SK-N-SH treated with all-trans-retinoic acid at 6 μM for 48 hours (cell line): ENCODE measurements around the gene BMP4.

Experiments used
- ATAC-seq: fragments of 200-7000 bp; cut with Tn5 transposase; 3 replicates; pipeline ENCODE4 v1.9.1; 2020; ENCODE audit warnings: mild to moderate bottlenecking, moderate library complexity
- ARNTL ChIP-seq: fragments of 450-650 bp; formaldehyde crosslinking; IDR thresholded peaks from 2 replicates; pipeline ENCODE4 v1.5.0; 2020; ENCODE audit warnings: low read depth, mild to moderate bottlenecking, moderate library complexity, borderline replicate concordance
- BACH2 ChIP-seq: fragments of 250-450 bp; sonication (Bioruptor Pico); IDR thresholded peaks from 2 replicates; pipeline ENCODE4 v1.9.0; 2021; ENCODE audit warnings: mild to moderate bottlenecking, borderline replicate concordance
- CREB5 ChIP-seq: fragments of 250-450 bp; sonication (Bioruptor Pico); IDR thresholded peaks from 2 replicates; pipeline ENCODE4 v1.5.1; 2020; ENCODE audit warnings: low read depth, mild to moderate bottlenecking, moderate library complexity
- CSDC2 ChIP-seq: fragments of 250-450 bp; sonication (Bioruptor Pico); IDR thresholded peaks from 2 replicates; pipeline ENCODE4 v1.5.0; 2020; ENCODE audit warnings: mild to moderate bottlenecking, moderate library complexity
- GLIS3 ChIP-seq: fragments of 250-450 bp; sonication (Bioruptor Pico); IDR thresholded peaks from 2 replicates; pipeline ENCODE4 v1.5.0; 2020; ENCODE audit warnings: mild to moderate bottlenecking, moderate library complexity
- ISL1 ChIP-seq: fragments of 250-450 bp; sonication (Bioruptor Pico); IDR thresholded peaks from 2 replicates; pipeline ENCODE4 v2.1.2; 2022; ENCODE audit warnings: mild to moderate bottlenecking, moderate library complexity
- OSR1 ChIP-seq: fragments of 250-450 bp; sonication (Bioruptor Pico); IDR thresholded peaks from 2 replicates; pipeline ENCODE4 v1.8.0; 2022; ENCODE audit warnings: moderate library complexity, mild to moderate bottlenecking, inconsistent platforms
- POU6F1 ChIP-seq: fragments of 250-450 bp; sonication (Bioruptor Pico); IDR thresholded peaks from 2 replicates; pipeline ENCODE4 v1.8.0; 2021; ENCODE audit warnings: low read depth, mild to moderate bottlenecking, moderate library complexity, borderline replicate concordance
- PPARA ChIP-seq: fragments of 250-450 bp; sonication (Bioruptor Pico); IDR thresholded peaks from 2 replicates; pipeline ENCODE4 v1.5.0; 2020; ENCODE audit warnings: mild to moderate bottlenecking, borderline replicate concordance
- RARB ChIP-seq: fragments of 250-450 bp; sonication (Bioruptor Pico); IDR thresholded peaks from 2 replicates; pipeline ENCODE4 v1.8.0; 2021; ENCODE audit warnings: mild to moderate bottlenecking, moderate library complexity
- SNAI2 ChIP-seq: fragments of 250-450 bp; sonication (Bioruptor Pico); IDR thresholded peaks from 2 replicates; pipeline ENCODE4 v1.5.0; 2020; ENCODE audit warnings: mild to moderate bottlenecking, moderate library complexity
- TCF4 ChIP-seq: fragments of 250-450 bp; sonication (Bioruptor Pico); IDR thresholded peaks from 2 replicates; pipeline ENCODE4 v1.8.0; 2021; ENCODE audit warnings: mild to moderate bottlenecking, moderate library complexity, borderline replicate concordance
- TOX ChIP-seq: fragments of 250-450 bp; sonication (Bioruptor Pico); IDR thresholded peaks from 2 replicates; pipeline ENCODE4 v1.8.0; 2021; ENCODE audit warnings: mild to moderate bottlenecking, moderate library complexity, borderline replicate concordance
- ZC3H10 ChIP-seq: fragments of 250-450 bp; sonication (Bioruptor Pico); IDR thresholded peaks from 2 replicates; pipeline ENCODE4 v1.5.1; 2021; ENCODE audit warnings: mild to moderate bottlenecking, moderate library complexity
- ZFP3 ChIP-seq: fragments of 250-450 bp; sonication (Bioruptor Pico); IDR thresholded peaks from 2 replicates; pipeline ENCODE4 v1.5.0; 2020; ENCODE audit warnings: mild to moderate bottlenecking, moderate library complexity
- ZFP30 ChIP-seq: fragments of 450-650 bp; formaldehyde crosslinking; IDR thresholded peaks from 2 replicates; pipeline ENCODE4 v1.5.0; 2022; ENCODE audit warnings: mild to moderate bottlenecking, moderate library complexity
- ZNF565 ChIP-seq: fragments of 450-650 bp; formaldehyde crosslinking; conservative IDR thresholded peaks from 2 replicates; pipeline ENCODE4 v1.5.0; 2020; ENCODE audit warnings: low read depth, mild to moderate bottlenecking, moderate library complexity
- ZNF8 ChIP-seq: fragments of 450-650 bp; formaldehyde crosslinking; IDR thresholded peaks from 2 replicates; pipeline ENCODE4 v1.5.0; 2020; ENCODE audit warnings: mild to moderate bottlenecking, moderate library complexity
- TF ChIP-seq, protein P1 (sequence below): fragments of 250-450 bp; sonication (Bioruptor Pico); IDR thresholded peaks from 2 replicates; pipeline ENCODE4 v1.5.1; 2021; ENCODE audit warnings: mild to moderate bottlenecking, moderate library complexity
- TF ChIP-seq, protein P2 (sequence below): fragments of 250-450 bp; sonication (Bioruptor Pico); IDR thresholded peaks from 2 replicates; pipeline ENCODE4 v1.8.0; 2020; ENCODE audit warnings: mild to moderate bottlenecking, moderate library complexity, borderline replicate concordance

The BMP4 gene

DNA sequence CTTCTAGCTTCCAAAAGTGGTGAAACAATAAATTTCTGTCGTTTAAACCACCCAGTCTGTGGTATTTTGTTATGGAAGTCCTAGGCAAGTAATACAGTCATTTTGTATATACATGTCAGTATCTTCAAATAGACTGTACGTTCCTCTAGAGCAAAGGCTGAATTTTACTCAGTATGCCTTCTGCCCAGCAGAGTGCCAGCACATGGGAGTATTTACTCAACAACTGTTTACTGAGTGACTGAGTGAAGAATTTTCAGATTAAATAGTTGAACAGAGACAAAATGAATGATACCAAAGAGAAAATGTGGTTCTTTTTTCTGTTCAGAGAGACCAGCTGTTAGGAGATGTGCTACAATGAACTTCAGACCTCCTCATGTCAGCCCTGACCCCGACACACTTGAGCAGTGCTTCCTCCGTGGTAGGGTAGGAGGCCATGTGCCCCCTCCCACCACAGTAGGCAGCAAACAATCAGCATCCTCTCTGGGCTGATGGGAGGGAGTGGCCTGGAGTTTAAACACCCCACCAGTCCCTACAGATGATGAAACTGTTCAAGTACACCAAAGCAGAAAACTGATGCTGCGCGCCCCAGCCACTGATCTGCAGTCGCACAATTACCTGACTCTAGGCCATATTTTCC lies 21.7 kb downstream of the BMP4 start:
- ATAC-seq: no peak
- TF ChIP-seq ZC3H10: no peak
- no peak for TF ChIP-seq ISL1 (CRISPR knock-in tag)
- no peak for TF ChIP-seq CSDC2
- no peak for TF ChIP-seq TOX (CRISPR knock-in tag)
- no peak for TF ChIP-seq ZFP3
- TF ChIP-seq RARB (CRISPR knock-in tag): no peak

DNA sequence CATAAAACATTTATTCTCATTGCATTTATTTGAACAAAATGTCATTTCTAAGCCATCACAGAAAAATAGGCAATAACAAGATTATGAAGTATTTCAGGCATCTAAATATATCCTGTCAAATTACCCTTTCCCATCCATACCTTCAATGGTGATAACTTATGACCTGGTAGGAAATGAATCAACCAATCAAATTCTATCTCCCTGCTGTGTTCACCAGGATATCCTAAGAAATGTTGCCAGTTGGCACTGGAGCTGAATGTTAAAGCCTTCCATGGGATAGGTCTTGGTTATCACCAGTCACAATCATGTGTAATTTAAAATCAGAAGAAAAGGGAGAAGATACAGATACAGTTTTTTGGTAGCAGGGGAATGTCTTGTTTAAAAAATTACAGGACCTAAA lies 23.7 kb downstream of the BMP4 start:
- ATAC-seq: no peak
- TF ChIP-seq ZFP3: no peak

- ATAC-seq: no peak
- no peak for TF ChIP-seq RARB (CRISPR knock-in tag)
- no peak for TF ChIP-seq CREB5 (CRISPR knock-in tag)
- no peak for TF ChIP-seq ARNTL (CRISPR knock-in tag)
- TF ChIP-seq, protein P1, sequence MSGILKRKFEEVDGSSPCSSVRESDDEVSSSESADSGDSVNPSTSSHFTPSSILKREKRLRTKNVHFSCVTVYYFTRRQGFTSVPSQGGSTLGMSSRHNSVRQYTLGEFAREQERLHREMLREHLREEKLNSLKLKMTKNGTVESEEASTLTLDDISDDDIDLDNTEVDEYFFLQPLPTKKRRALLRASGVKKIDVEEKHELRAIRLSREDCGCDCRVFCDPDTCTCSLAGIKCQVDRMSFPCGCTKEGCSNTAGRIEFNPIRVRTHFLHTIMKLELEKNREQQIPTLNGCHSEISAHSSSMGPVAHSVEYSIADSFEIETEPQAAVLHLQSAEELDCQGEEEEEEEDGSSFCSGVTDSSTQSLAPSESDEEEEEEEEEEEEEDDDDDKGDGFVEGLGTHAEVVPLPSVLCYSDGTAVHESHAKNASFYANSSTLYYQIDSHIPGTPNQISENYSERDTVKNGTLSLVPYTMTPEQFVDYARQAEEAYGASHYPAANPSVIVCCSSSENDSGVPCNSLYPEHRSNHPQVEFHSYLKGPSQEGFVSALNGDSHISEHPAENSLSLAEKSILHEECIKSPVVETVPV (CRISPR knock-in tag): no peak
- TF ChIP-seq, all 23 proteins: peak for 0
Observed at GRCh38 chr14:53929871-53930715, 26.5 kb downstream of the BMP4 start.

DNA sequence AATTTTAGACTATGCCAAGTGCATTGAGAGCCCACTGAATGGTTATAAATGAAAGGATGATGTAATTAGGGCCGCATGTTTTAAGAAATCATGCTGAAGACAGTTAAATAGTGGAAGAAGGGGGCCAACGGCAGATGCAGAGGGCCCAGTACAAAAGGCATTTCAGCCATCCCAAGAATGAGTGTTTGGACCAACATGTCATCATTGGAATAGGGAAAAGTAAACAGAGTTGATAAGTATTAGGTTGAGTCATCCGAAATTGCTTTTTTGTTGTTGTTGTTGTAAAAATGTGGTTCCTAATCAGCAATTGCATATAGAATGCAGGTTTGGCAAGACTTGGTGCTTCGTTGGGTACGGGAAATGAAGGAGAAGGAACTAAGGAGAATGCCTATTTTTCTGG lies 29.5 kb downstream of the BMP4 start:
- no peak for ATAC-seq
- TF ChIP-seq ZC3H10 (no peak), BACH2 (no peak), OSR1 (CRISPR knock-in tag) (no peak), ZNF565 (CRISPR knock-in tag) (no peak), TOX (CRISPR knock-in tag) (no peak), ISL1 (CRISPR knock-in tag) (no peak), CREB5 (CRISPR knock-in tag) (no peak), ARNTL (CRISPR knock-in tag) (no peak), ZNF8 (CRISPR knock-in tag) (no peak), ZFP30 (CRISPR knock-in tag) (no peak), GLIS3 (CRISPR knock-in tag) (no peak), PPARA (CRISPR knock-in tag) (no peak), TCF4 (no peak), POU6F1 (CRISPR knock-in tag) (no peak), SNAI2 (CRISPR knock-in tag) (no peak)
- TF ChIP-seq, protein P2, sequence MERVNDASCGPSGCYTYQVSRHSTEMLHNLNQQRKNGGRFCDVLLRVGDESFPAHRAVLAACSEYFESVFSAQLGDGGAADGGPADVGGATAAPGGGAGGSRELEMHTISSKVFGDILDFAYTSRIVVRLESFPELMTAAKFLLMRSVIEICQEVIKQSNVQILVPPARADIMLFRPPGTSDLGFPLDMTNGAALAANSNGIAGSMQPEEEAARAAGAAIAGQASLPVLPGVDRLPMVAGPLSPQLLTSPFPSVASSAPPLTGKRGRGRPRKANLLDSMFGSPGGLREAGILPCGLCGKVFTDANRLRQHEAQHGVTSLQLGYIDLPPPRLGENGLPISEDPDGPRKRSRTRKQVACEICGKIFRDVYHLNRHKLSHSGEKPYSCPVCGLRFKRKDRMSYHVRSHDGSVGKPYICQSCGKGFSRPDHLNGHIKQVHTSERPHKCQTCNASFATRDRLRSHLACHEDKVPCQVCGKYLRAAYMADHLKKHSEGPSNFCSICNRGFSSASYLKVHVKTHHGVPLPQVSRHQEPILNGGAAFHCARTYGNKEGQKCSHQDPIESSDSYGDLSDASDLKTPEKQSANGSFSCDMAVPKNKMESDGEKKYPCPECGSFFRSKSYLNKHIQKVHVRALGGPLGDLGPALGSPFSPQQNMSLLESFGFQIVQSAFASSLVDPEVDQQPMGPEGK: no peak
- TF ChIP-seq, protein P1 (CRISPR knock-in tag): no peak
